Transverse colon (tissue), 4 donors: ENCODE results near the gene ZNF451. TPM values are rescaled to one million over a fixed set of nuclear protein-coding genes. Genes with fewer than 3 reads are reported as not detected.
A peak's percentile ranks its signal among the peaks of the same experiment; 100 is the strongest.

Experiments
- DNase-seq: peaks from one replicate; pipeline ENCODE4 v3.0.0-alpha.2; 2019
- H3K27ac ChIP-seq, 4 donors: fragments of 200-600 bp; sonication (generic); 2 replicates each; pipeline ENCODE4 v1.5.1; 2016 to 2018; ENCODE audit warnings: inconsistent platforms in 4 of 4
- H3K27me3 ChIP-seq: fragments of 200-600 bp; sonication (generic); 2 replicates; pipeline ENCODE4 v1.5.1; 2017; ENCODE audit warnings: inconsistent platforms
- H3K36me3 ChIP-seq, 4 donors: fragments of 200-600 bp; sonication (generic); 2 replicates each; pipeline ENCODE4 v1.5.1; 2017 to 2019; ENCODE audit warnings: inconsistent platforms in 4 of 4
- H3K4me1 ChIP-seq, 4 donors: fragments of 200-600 bp; sonication (generic); 2 replicates each; pipeline ENCODE4 v1.5.1; 2017 to 2020; ENCODE audit warnings: inconsistent platforms in 4 of 4
- H3K4me3 ChIP-seq, 4 donors: fragments of 200-600 bp; sonication (generic); 1 replicate in 1 of 4; 2 replicates in 3 of 4; pipeline versions ENCODE4 v1.5.1 to v1.6.1; 2017 to 2019; ENCODE audit warnings: inconsistent platforms in 4 of 4
- H3K9me3 ChIP-seq, 2 donors: fragments of 200-600 bp; sonication (generic); 2 replicates each; pipeline ENCODE4 v1.5.1; 2017 to 2019; ENCODE audit warnings: inconsistent platforms in 2 of 2
- CTCF ChIP-seq, 5 experiments: fragments of 200-600 bp in 3 of 5; fragments of 450-650 bp in 2 of 5; sonication (generic) in 3 of 5; IDR thresholded peaks; 1 replicate in 2 of 5; 2 replicates in 3 of 5; pipeline ENCODE4 v1.5.1; 2016 to 2017; ENCODE audit warnings: antibody characterized with exemption in 5 of 5, inconsistent platforms in 3 of 5, mild to moderate bottlenecking in 2 of 5, moderate library complexity in 1 of 5
- EP300 ChIP-seq: sonication (generic); formaldehyde crosslinking; IDR thresholded peaks from one replicate; pipeline ENCODE4 v1.6.1; 2017; ENCODE audit warnings: antibody characterized with exemption, low read depth
- POLR2A ChIP-seq: fragments of 450-650 bp; IDR thresholded peaks from one replicate; pipeline ENCODE4 v1.6.1; 2016; ENCODE audit warnings: antibody characterized with exemption, mild to moderate bottlenecking, moderate library complexity
- POLR2AphosphoS5 ChIP-seq, 3 donors: sonication (generic); formaldehyde crosslinking; IDR thresholded peaks; one replicate each; pipeline ENCODE4 v1.6.1; 2016; ENCODE audit warnings: antibody characterized with exemption in 3 of 3
- WGBS, 2 donors: methylation state at CpG; one replicate each; pipeline ENCODE4 v1.1.5; 2018; ENCODE audit warnings: low coverage in 1 of 2; 5-methylcytosine and 5-hydroxymethylcytosine counted together
- in situ Hi-C, 4 donors: fragments of 200-750 bp; cut with MboI; loops; one replicate each; pipeline versions ENCODE4 v1.15.0 to v1.15.1; 2017; ENCODE audit warnings: low sequenced_read_pairs in 3 of 4, low pct_ligation_motif_present in 1 of 4, low pct_unique_long_range_greater_than_20kb in 1 of 4
- intact Hi-C: fragments of 100-400 bp; cut with DNase I; formaldehyde crosslinking; loops from one replicate; pipeline ENCODE4 v1.15.1; 2023; ENCODE audit warnings: low total_unique reads
- total RNA-seq, 4 donors: library from RNA; depleted of rRNA; stranded (reverse); fragments of >200 nt; gene quantifications; one replicate each; pipeline ENCODE4 v1.1.0, GENCODE V29; 2016

Gene ZNF451
- total RNA-seq, 4 donors from 2014 or later: 43.7 to 67.5 (median 52.4) TPM

DNA sequence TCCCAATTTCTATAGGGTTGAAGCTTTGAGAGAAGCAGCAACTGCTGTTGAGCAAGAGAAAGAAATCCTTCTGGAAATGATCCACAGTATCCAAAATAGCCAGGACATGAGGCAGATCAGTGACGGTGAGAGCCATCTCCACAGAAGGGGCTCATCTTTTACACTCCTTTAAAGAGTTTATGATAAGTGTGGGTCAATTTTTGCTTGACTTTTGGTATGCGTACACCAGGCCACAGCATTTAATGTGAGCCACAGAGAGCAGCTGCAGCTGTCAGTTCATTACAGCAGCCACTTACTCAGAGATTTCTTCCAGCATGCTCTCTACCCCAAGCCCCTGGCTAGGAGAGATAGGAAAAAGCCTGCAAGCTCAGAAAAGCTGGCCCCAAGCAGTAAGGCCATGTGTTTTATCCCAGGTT is 92.0 kb downstream of the ZNF451 start:
- intact Hi-C loops: no loop called here
- peak overlapping the region; percentile 36 to 94 (median 72) for H3K27ac ChIP-seq
- H3K4me1 ChIP-seq: peaks cover 0 to 16% (median 1%) of the 10 kb centered on the region in 4 donors
- H3K36me3 ChIP-seq: peaks cover 0 to 14% (median 3%) of the 10 kb centered on the region in 4 donors
- no peak overlapping the region for H3K4me3 ChIP-seq
- in situ Hi-C loops: loop anchor here in 2 of 4 donors (25.0 kb wide), 1 partner anchor 130 kb away; the partner anchor contains the start of gene PRIM2 (in 2 of the 2)
- TF ChIP-seq POLR2AphosphoS5 (IDR thresholded peaks at IDR 0.05) (peak in 1 of 3 donors; percentile 8), EP300 (no peak)
- DNase-seq: no peak
- no peaks in the 10 kb centered on the region for H3K9me3 ChIP-seq
- no peaks in the 10 kb centered on the region for H3K27me3 ChIP-seq
- WGBS, 2 donors: 66% methylated on average over 2 of the region's 2 CpGs; no CpG with 5 or more reads in 1 of the 2 donors

GRCh38 chr6:57183336-57183735 is 93.3 kb downstream of the ZNF451 start:
- intact Hi-C loops: no loop called here
- Histone ChIP-seq H3K4me1 (peaks cover 0 to 12% (median 1%) of the 10 kb centered on the region in 4 donors), H3K27ac (peak overlapping the region in 2 of 4 donors; percentile 93 to 94), H3K27me3 (no peaks in the 10 kb centered on the region), H3K4me3 (no peak overlapping the region), H3K36me3 (peaks cover 0 to 14% (median 3%) of the 10 kb centered on the region in 4 donors), H3K9me3 (no peaks in the 10 kb centered on the region)
- DNase-seq: no peak
- TF ChIP-seq POLR2A: no peak
- no peak for TF ChIP-seq EP300
- TF ChIP-seq CTCF (IDR thresholded peaks at IDR 0.05): no peak
- no peak for TF ChIP-seq POLR2AphosphoS5 (IDR thresholded peaks at IDR 0.05)
- in situ Hi-C loops: loop anchor here in 2 of 4 donors (25.0 kb wide), 1 partner anchor 129 kb away; the partner anchor contains the start of gene PRIM2 (in 2 of the 2)
- 87 to 88% methylated on average over 2 of the region's 2 CpGs for WGBS, 2 donors

- 65 to 71% methylated on average over 2 of the region's 2 CpGs for WGBS, 2 donors
- Histone ChIP-seq H3K4me3 (no peak overlapping the region), H3K4me1 (peaks cover 0 to 5% (median 2%) of the 10 kb centered on the region in 4 donors), H3K9me3 (no peaks in the 10 kb centered on the region), H3K27ac (peak overlapping the region in 3 of 4 donors; percentile 14 to 32 (median 25)), H3K36me3 (no peaks in the 10 kb centered on the region), H3K27me3 (no peaks in the 10 kb centered on the region)
- TF ChIP-seq CTCF (IDR thresholded peaks at IDR 0.05): peak; percentile 16 to 37 (median 27)
- TF ChIP-seq POLR2A: no peak
- in situ Hi-C loops (loop anchor here in 2 of 4 donors (25.0 kb wide), 1 partner anchor 122 kb away; the partner anchor contains the start of gene PRIM2 (in 2 of the 2)), intact Hi-C loops (no loop called here)
- no peak for DNase-seq
These were observed 100.2 kb downstream of the ZNF451 start for GRCh38 chr6:57190140-57190539.

- in situ Hi-C loops: loop anchor here in 2 of 4 donors (25.0 kb wide), 1 partner anchor 119 kb away; the partner anchor contains the start of gene PRIM2 (in 2 of the 2)
- Histone ChIP-seq H3K9me3 (no peaks in the 10 kb centered on the region), H3K27me3 (no peaks in the 10 kb centered on the region), H3K36me3 (no peaks in the 10 kb centered on the region), H3K4me1 (peaks cover 0 to 5% (median 2%) of the 10 kb centered on the region in 4 donors), H3K4me3 (no peak overlapping the region), H3K27ac (peak overlapping the region; percentile 40 to 65 (median 48))
- no peak for TF ChIP-seq CTCF (IDR thresholded peaks at IDR 0.05)
- TF ChIP-seq POLR2AphosphoS5 (IDR thresholded peaks at IDR 0.05): peak in 2 of 3 donors; percentile 26 to 61
- no peak for DNase-seq
- intact Hi-C loops: no loop called here
These were observed 103.2 kb downstream of the ZNF451 start for GRCh38 chr6:57193177-57193576.
